Left hindlimb (tissue), 1 donor: ENCODE data around the gene RAB5IF.
"Not testable (repeated sequence)": the region's sequence is repeated elsewhere in the genome, so short reads cannot be mapped to it uniquely, and the experiment has no call there.

Experiments
- DNase-seq: peaks from one replicate; pipeline ENCODE4 v3.0.0-alpha.2; 2018

Gene RAB5IF, protein sequence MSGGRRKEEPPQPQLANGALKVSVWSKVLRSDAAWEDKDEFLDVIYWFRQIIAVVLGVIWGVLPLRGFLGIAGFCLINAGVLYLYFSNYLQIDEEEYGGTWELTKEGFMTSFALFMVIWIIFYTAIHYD

DNA sequence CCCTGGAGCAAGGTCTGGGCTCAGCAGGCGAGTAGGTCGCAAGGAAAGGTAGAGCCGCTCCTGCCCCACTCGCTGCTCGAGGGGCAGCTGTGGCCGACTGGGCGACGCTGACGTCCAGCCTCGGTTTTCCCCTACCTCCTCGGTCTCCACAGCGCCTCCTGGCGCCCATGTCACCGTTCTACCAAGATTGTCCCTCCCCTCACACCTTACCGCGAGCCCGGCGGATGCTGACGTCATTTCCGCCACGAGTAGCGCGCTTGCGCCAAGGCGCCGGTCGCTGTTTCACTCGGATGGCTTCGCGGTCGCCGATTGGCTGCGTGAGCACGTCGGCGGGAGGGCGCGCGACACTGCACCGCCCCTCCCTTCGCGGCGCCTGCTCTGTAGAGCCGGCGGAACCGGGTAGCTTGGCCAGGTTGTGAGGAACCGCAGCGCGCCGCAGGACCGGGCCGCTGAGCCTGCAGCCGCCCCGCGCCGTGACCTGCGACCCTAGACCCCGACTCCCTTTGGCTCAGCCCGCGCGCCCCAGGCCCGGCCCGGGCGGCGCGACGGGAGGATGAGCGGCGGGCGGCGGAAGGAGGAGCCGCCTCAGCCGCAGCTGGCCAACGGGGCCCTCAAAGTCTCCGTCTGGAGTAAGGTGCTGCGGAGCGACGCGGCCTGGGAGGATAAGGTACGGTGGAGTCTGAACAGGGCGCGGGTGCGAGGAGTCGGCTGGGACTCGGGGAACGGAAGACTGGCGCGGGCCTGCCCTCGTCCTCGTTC, at the start of gene RAB5IF:
RAB5IF (plus strand) TSS at position 381 of the 759 bp plus-strand sequence; CDS start at position 554, 173 bp downstream.
- DNase-seq = peak; percentile 99

DNA sequence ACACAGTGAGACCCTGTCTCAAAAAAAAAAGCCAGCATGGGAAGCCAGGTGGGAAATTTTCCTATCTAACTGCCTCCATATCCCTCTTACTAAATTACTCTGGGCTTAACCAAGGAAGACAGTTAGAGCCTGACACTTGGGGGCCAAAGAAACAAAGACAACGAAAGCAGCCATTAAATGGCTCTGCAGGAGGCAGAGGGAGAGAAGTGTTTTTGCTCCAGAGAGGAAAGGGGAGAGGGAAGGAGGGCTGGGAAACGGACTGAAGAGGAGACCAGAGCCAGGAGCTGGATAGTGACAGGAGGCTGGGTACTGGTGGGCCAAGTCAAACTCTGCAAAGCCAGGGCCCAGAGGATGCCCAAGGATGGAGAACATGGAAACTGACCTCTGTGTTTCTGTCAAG, 42.9 kb upstream of the RAB5IF start:
- DNase-seq = no peak

DNA sequence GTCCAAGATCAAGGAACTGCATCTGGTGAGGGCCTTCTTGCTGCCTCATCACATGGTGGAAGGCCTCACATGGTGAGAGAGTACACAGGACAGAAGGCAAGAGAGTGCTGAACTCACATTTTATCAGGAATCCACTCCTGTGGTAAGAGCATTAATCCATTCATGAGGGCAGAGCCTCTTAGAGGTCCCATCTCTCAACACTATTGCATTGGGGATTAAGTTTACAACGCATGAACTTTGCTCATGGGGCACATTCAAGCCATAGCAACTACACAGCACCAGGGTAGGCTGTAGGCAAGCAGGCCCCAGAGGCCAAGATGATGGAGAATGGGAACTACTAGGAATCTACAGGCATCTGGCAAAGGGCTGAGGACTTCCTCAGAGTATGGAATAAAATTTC, 42.2 kb upstream of the RAB5IF start:
- no peak for DNase-seq

DNA sequence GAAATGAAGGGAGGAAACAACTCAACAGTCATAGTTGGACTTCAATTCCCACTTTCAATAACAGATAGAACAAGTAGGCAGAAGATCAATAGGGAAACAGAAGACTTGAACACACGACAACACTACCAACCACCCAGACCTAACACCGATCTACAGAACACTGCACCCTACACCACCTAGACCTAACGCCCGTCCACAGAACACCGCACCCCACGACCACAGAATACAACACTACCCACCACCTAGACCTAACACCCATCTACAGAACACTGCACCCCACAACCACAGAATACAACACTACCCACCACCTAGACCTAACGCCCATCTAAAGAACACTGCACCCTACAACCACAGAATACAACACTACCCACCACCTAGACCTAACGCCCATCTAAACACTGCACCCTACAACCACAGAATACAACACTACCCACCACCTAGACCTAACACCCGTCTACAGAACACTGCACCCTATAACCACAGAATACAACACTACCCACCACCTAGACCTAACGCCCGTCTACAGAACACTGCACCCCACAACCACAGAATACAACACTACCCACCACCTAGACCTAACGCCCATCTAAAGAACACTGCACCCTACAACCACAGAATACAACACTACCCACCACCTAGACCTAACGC, 41.4 kb upstream of the RAB5IF start:
- not testable (repeated sequence) for DNase-seq

DNA sequence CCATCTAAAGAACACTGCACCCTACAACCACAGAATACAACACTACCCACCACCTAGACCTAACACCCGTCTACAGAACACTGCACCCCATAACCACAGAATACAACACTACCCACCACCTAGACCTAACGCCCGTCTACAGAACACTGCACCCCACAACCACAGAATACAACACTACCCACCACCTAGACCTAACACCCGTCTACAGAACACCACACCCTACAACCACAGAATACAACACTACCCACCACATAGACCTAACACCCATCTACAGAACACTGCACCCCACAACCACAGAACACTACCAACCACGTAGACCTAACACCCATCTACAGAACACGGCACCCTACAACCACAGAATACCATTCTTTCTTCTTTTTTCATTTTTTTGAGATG, 40.9 kb upstream of the RAB5IF start:
- DNase-seq = not testable (repeated sequence)

DNA sequence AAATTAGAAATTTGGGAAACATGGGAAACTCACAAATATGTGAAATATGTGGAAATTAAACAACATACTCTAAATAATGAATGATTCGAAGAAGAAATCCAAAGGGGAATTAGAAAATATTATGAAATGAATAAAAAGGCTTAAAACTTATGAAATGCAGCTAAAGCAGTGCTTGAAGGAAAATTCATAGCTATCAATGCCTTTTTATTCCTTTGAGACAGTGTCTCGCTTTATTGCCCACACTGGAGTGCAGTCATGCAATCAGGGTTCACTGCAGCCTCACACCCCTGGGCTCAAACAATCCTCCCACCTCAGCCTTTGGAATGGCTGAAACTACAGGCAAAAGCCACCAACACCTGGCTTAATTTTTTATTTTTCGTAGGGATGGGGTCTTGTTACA, 40.1 kb upstream of the RAB5IF start:
- DNase-seq = no peak

DNA sequence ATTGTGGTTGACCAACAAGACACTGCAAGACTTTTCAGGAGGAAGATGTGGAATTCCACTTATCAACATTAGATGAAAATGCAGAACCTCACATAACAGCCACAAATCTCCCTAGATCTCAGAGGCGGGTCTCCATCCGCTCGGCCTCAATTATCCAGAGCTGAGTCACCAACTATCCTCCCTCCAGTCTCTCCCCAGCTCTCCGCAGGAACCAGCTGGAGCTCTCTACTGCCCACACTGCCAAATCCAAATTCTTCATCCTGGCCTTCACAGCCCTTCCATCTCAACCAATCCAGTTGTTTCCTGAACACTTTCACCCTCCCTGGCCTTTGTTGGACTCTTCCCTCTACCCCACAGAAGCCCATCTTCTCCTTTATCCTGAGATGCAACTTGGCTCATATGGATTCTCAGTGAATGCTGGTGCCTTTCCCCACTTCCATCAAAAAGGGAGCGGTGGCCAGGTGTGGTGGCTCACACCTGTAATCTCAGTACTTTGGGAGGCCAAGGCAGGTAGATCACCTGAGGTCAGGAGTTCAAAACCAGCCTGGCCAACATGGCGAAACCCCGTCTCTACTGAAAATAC, 35.6 kb upstream of the RAB5IF start:
- DNase-seq = no peak

DNA sequence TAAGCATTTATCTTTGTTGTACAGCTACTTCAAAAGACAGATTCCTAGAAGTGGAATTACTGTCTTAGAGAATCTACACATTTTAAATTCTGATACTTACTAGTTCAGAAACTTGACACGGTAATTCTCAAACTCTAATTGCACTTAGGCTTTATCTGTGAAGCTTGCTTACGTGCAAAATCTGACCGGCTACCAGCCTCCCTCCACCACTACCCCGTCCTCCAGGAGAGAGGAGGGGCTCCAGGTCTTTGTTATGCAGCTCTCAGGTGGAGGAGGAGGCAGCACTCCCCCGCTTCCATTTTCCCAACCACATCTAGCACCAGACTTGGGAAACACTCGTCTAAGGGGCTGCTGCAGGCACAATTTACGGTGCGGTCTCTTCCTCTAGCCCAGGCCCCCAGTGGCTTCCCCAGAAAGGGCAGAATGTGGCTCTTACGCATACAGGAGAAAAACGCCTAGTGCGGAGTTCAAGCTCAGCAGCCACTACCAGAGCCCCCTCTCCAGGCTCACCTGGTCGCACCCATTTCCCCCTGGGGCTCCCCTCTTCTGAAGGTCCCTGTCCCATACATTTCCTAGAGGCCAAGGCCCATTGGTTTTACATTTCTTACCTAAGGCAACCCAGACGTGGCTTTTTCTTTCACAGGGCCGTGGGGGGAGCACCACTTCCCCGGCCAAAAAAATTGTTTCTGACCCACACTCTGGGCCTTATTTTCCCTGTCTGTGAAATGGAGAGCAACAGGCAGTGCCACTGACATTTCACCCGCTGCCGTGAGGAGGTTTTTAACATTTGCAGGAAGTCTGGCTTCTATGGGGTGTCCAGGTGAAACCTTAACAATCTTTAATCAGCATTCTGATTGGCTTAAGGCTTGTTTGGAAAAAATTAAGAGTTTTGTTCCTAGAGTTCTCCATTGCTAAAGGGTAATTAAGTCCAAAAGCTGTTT, 33.7 kb upstream of the RAB5IF start:
- DNase-seq = no peak

DNA sequence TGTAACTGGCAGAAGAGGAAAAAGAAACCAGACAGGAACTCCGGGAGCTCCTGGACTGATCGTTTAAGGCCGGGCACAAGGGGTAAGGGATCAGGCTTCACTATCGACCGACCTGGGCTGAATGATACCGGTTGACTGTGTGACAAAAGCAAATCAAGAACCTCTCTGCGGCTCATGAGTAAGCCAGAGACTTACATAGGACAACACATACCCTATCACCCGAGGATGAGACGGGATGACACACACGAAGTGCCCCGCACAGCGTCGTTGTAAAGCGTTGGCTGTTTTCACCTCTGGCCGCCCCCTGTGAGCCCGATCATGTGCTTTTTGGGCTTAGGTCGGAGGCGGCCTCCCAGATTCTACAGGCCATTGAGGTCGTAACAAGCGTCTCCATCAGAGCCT, 32.9 kb upstream of the RAB5IF start:
- DNase-seq = no peak

DNA sequence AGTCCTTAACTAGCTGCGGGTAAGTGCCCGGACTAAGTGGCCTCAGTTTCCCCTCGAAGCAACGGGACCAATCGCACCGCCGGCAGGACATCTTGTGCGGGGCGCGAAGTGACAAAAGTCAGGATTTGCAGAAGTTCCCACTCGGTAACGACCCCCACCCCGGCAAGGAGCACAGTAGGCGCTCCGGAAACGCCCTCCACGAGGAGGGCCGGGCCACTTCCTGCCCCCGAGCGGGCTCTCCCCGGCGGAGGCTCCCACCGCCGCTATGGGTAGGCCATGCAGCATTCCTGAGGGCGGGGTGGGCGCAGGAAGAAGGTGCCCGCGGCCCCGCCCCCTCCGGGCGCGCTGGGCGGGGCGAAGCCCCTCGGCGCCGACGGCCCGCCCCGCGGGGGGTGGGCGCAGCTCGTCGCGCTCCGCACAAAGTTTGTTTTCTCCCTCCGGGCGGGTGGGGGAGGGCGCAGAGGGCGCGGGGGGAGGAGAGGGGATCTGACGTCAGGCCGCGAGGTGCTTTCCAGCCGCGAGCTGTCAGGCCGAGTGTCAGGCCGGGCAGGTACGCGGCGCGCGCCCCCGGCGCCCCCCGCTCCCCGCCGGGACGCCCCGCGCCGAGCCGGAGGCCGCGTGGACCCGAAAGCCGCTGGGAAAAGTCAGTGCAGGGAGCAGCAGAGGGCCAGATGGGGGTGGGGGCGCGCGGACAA, 32.3 kb upstream of the RAB5IF start, which contains the start of gene TGIF2:
TGIF2 (plus strand) TSS at position 495 of the 695 bp plus-strand sequence. CDS start 5,178 bp downstream, outside the sequence.
- peak; percentile 95 for DNase-seq

DNA sequence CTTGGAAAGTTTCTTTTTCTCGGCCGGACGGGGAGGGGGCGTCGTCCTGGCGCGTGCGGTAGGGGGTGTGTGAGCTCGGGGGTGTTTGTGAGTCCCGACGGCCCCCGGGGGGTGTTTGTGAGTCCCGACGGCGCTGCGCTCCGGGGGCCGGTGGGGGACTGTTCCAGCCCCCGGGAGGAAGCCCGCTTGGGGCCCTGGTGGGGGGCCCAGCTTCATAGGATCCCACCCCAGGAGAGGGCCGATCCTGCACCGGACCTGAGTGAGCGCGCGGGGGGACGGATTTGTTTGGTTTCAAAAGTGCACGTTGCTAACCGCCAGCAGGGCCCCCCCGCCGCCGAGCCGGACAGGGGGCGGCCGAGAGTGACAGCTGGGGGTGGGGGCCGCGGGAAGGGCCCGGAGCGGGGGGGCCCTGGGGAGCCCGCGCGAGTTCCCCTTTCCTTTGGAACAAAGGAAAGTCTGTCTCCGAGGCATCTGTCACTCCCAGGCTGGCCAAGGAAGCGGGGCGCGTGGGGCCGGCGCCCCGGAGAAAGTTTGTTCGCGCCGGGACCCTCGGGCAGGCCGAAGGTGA, 31.7 kb upstream of the RAB5IF start:
- DNase-seq = peak; percentile 67

DNA sequence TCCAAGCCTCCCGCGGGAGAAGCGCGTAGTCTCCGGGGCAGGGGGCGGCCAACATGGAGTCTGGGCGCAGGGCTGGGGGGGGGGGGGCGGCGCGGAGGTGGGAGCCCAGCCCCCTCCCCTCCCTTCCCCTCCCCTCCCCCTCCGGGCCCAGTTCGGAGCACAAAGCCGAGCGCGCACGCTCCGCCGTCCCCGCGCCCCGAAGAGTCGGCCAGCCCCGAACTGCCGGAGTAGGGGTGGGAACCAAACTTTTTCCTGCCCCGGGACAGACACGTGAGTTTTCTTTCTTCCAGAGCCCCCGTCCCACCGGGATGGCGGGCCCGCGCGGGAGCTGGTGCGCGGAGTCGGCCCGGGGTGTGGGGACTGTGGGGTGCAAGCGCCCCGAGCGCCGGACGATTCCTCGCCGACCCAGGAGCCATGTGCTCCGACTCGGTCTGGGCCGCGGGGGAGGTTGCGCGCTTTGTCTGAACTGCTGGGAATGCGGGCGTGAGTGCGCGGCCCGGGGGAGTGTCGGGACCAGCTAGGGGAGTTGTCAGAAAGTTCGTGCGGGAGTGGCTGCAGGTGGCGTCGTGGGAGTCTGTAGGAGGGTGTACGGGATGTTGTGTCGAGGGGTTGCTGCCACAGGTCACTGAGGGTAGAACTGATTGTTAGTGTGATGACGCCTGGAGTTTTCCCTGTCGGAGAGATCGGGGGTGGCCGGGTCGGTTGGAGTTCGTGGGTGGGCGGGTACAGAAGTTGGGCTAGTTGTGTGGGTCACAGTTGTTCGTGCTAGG, 31.0 kb upstream of the RAB5IF start:
- peak; percentile 67 for DNase-seq

DNA sequence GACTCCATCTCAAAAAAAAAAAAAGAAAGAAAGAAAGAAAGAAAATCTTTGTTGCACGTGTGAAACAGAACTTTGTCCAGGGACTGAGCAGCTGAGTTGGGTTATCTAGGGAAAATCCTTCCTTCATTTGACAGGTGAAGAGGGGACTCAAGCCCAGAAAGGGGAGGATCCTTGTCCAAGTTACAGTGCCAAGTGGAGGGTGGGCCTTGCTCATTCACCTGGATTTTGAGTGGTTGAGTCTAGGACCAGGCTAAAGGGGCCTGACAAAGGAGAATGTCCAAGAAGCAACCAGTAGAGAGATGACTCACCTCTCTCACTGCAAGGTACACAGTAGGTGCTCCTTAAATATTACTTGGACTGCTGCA, 29.5 kb upstream of the RAB5IF start:
- DNase-seq = no peak

DNA sequence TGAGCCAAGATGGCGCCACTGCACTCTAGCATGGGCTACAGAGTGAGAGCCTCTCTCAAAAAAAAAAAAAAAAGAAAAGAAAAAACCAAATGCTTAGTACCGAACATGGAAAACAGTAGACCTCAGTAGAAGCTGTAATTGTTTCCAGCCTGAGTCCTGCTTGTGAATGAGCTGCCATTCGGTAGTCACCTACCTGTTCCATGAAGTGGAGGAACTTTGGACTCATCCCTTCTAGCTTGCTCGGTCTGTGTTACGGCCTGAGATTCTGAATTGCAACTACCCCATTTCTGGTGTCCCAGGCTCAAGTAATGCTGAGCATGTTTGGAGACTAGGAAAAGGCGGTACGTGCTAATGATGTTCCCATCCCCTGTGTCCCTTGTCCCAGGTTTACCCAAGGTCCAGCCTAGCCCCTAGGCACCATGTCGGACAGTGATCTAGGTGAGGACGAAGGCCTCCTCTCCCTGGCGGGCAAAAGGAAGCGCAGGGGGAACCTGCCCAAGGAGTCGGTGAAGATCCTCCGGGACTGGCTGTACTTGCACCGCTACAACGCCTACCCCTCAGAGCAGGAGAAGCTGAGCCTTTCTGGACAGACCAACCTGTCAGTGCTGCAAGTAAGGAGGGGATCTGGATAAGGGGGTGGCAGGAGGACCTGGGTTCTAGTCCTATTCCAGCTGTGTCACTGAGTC, 27.1 kb upstream of the RAB5IF start:
- DNase-seq = no peak

DNA sequence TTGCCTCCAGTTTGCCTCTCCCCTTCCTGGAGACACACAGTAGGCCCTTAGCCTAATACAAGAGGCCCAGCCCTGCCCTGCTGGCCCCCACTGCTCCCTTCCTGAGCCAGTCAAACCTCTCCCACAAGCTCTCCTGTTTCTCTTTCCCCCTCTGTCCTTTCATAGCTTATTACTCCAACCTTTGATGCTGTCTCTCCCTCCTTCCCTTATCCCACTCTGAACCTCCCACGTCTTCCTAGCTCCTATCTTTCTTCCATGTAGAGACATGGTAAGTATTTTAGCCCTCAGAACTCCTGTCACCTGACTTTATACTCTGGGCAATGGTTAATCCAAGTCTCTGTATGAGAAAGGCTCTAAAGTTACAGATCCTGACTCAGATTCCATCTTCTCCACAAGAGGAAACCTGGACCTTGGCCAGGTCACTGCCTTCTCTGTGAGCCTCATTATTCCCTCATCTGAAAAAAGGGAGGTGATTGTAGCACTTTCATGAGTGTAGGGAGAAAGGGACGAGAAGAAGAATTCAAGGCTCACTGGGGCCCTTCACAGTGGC, 25.5 kb upstream of the RAB5IF start:
- no peak for DNase-seq

DNA sequence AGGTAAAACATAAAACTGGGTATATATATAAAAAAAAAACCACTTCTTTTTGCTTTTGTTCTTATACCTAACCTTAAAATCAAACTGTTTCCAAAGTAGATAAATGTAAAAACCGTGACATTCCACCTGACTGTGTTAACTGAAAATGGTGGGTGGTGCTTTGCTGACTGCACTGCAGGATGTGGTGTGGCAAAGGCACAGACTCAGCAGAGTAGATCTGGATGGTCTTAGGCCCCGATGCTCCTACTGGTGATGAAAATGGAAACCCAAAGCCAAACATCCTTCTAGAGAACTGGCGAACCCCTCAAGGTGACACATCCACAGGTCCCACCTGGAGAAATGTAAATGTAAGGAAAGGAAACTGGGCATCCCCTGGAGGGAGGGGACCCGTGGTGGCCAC, 23.3 kb upstream of the RAB5IF start:
- no peak for DNase-seq

DNA sequence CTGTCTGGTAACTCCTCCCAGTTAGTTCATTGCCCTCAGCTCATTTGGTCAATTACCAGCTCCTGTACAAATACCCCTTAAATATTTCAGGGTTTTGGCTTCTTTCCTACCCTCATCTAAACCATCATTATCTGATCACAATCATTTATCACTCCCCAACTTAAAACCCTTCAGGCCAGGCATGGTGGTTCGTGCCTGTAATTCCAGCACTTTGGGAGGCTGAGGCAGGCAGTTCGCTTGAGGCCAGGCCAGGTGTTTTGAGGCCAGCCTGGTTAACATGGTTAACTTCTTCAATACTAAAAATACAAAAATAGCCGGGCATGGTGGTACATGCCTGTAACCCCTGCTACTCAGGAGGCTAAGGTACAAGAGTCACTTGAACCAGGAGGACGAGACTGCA, 22.8 kb upstream of the RAB5IF start:
- no peak for DNase-seq

DNA sequence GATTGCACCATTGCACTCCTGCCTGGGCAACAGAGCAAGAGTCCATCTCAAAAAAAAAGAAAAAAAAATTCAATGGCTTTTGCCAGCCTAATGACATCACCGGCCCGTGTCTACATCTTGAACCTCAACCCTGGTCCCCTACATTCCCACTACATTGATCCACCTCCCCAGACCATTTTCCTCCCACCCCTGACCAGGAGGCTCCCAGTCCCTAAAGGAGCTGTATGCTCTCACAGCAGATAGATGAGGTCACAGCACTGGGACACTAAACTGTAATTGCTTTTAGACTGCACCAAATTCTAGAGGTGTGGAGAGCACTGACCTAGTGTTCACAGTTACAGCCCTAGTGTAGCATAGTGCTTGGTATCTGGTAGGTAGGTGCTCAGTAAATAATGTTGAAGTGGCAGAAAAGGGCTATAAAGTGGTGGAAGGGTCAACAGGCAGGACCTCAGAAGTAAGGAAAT, 21.5 kb upstream of the RAB5IF start:
- DNase-seq = no peak

DNA sequence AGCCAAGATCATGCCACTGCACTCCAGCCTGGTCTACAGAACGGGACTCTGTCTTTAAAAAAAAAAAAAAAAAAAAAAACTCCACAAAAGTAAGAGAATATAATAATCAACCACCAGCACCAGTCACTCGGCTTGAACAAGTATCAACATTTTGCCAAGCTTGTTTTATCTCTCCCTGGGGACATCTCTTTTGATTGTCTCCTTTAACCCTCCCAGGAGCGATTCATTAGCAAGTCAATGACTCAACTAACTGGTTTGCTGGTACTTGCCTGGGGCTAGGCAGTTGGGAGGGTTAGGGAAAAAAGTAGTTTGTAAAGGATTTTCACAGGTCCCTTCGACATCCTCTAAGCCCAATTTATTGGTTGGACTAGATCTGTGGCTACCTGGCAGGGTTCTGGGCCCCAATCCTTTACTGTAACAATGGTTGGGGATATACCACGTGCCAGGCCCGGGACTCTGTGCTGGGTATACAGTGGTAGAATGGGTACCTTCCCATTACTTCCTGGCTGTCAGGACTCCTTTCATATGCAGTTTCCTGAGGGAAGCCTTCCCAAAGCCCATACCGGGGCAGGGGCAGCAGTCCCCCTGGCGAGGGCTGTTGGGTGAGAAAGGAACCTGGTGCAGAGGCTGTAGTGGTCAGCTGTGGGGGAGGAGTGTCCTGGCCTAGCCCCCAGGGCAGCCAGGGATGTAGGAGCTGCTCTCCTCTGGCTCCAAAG, 20.0 kb upstream of the RAB5IF start:
- no peak for DNase-seq
